Stomach (tissue), 4 donors: ENCODE data around the gene BICD1.

Experiments
- POLR2A ChIP-seq, 4 donors: fragments of 450-650 bp; IDR thresholded peaks; one replicate each; pipeline ENCODE4 v1.6.1; 2016; ENCODE audit warnings: antibody characterized with exemption in 4 of 4, control low read depth in 2 of 4, mild to moderate bottlenecking in 1 of 4, moderate library complexity in 1 of 4
- TF ChIP-seq, protein P1 (sequence below), 7 experiments: fragments of 450-650 bp in 4 of 7; fragments of 200-600 bp in 3 of 7; sonication (generic) in 3 of 7; IDR thresholded peaks; one replicate each; pipeline ENCODE4 v1.5.1; 2016 to 2019; ENCODE audit warnings: antibody characterized with exemption in 7 of 7, control low read depth in 2 of 7, mild to moderate bottlenecking in 1 of 7

DNA sequence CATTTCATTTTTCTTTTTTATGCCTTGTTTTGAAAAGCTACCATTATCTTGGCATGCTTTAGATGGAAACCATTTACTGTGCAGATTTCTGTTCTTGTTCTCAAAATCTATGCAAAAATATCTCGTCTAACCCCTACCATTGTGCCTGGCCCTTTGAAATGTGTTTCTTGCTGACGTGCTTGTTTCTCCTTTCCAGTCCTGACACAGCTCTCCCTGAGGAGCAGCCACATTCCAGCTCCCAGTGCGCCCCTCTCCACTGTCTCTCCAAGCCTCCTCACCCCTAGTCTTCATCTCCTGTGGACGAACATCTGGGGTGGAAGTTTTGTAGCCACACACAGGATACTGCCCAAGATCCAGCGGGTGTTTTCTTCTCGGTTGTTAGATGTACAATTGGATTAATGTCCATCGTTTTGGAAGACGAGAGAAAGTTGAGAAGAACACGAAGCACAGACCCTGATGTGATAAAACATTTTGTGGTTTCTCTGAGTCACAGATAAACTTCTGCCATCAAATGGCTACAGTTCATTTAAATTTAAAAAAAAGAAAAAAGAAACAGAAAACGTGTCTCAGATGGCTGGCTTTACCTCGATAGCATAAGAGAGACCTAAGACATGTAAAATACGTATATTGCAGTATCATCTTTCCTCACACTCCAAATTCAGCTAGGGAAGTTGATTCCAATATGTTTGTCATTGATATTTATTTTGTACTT, 270.9 kb downstream of the BICD1 start:
- TF ChIP-seq, protein P1, sequence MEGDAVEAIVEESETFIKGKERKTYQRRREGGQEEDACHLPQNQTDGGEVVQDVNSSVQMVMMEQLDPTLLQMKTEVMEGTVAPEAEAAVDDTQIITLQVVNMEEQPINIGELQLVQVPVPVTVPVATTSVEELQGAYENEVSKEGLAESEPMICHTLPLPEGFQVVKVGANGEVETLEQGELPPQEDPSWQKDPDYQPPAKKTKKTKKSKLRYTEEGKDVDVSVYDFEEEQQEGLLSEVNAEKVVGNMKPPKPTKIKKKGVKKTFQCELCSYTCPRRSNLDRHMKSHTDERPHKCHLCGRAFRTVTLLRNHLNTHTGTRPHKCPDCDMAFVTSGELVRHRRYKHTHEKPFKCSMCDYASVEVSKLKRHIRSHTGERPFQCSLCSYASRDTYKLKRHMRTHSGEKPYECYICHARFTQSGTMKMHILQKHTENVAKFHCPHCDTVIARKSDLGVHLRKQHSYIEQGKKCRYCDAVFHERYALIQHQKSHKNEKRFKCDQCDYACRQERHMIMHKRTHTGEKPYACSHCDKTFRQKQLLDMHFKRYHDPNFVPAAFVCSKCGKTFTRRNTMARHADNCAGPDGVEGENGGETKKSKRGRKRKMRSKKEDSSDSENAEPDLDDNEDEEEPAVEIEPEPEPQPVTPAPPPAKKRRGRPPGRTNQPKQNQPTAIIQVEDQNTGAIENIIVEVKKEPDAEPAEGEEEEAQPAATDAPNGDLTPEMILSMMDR (IDR thresholded peaks at IDR 0.05) = no peak
- TF ChIP-seq POLR2A (IDR thresholded peaks at IDR 0.05) = no peak
